Right ventricle myocardium superior (tissue), 1 donor: ENCODE measurements around the gene VAT1L. TPM values are rescaled to one million over a fixed set of nuclear protein-coding genes. Genes with fewer than 3 reads are reported as not detected.

Experiments used
- ATAC-seq: fragments of 200-7000 bp; cut with Tn5 transposase; one replicate; pipeline ENCODE4 v1.9.1; 2020; ENCODE audit warnings: mild to moderate bottlenecking; ENCODE audit not compliant: poor library complexity
- DNase-seq: peaks from one replicate; pipeline ENCODE4 v3.0.0-alpha.2; 2020
- intact Hi-C: fragments of 100-400 bp; cut with DNase I; formaldehyde crosslinking; loops from one replicate; pipeline ENCODE4 v1.11.2; 2022
- total RNA-seq: library from RNA; stranded (reverse); fragmentation: NEBNext Ultra II Directional; extraction: Animal tissue kit (Norgen Biotek cat#: 25700); gene quantifications from one replicate; pipeline ENCODE4 v1.2.1, GENCODE V29; 2021
- donor health status: DM: no; HTN: yes; CAD: no; lungs with severe emphysema.

VAT1L gene
- total RNA-seq, 1 donor from 2014 or later, result 13.7 TPM

GRCh38 chr16:77822661-77823060, 34.3 kb downstream of the VAT1L start:
- intact Hi-C loops, result no loop called here
- ATAC-seq, result no peak
- no peak for DNase-seq

GRCh38 chr16:77823067-77823466, 34.7 kb downstream of the VAT1L start:
- intact Hi-C loops, result no loop called here
- DNase-seq, result no peak
- ATAC-seq, result no peak

GRCh38 chr16:77825196-77825595, 36.8 kb downstream of the VAT1L start:
- no peak for ATAC-seq
- no peak for DNase-seq
- intact Hi-C loops, result no loop called here

GRCh38 chr16:77827032-77827431, 38.7 kb downstream of the VAT1L start:
- intact Hi-C loops, result no loop called here
- ATAC-seq (no peak), DNase-seq (no peak)

GRCh38 chr16:77833921-77834634, 45.7 kb downstream of the VAT1L start:
- ATAC-seq (no peak), DNase-seq (no peak)
- intact Hi-C loops, result no loop called here

- intact Hi-C loops, result no loop called here
- DNase-seq (no peak), ATAC-seq (no peak)
Observed at GRCh38 chr16:77834635-77835540, 46.5 kb downstream of the VAT1L start.

- ATAC-seq (no peak), DNase-seq (no peak)
- intact Hi-C loops, result no loop called here
Observed at GRCh38 chr16:77836801-77837200, 48.4 kb downstream of the VAT1L start.

- intact Hi-C loops, result no loop called here
- no peak for DNase-seq
Observed at GRCh38 chr16:77838597-77839255, 50.4 kb downstream of the VAT1L start.

GRCh38 chr16:77840093-77840492, 51.7 kb downstream of the VAT1L start:
- no peak for DNase-seq
- ATAC-seq, result no peak
- intact Hi-C loops, result no loop called here

More at GRCh38 chr16:77838597-77839255, 50.4 kb downstream of the VAT1L start:
- no peak for ATAC-seq

GRCh38 chr16:77840673-77841501, 52.5 kb downstream of the VAT1L start:
- DNase-seq, result no peak
- intact Hi-C loops, result no loop called here
- no peak for ATAC-seq

GRCh38 chr16:77841502-77841763, 53.1 kb downstream of the VAT1L start:
- DNase-seq, result no peak

GRCh38 chr16:77842468-77842867, 54.1 kb downstream of the VAT1L start:
- DNase-seq (no peak), ATAC-seq (peak; percentile 73)
- intact Hi-C loops, result no loop called here

More at GRCh38 chr16:77841502-77841763, 53.1 kb downstream of the VAT1L start:
- intact Hi-C loops, result no loop called here
- ATAC-seq, result no peak

- intact Hi-C loops, result no loop called here
- DNase-seq, result no peak
- no peak for ATAC-seq
Observed at GRCh38 chr16:77843405-77843804, 55.0 kb downstream of the VAT1L start.

- no peak for ATAC-seq
- intact Hi-C loops, result no loop called here
Observed at GRCh38 chr16:77844801-77845200, 56.4 kb downstream of the VAT1L start.

GRCh38 chr16:77849646-77850258, 61.4 kb downstream of the VAT1L start:
- ATAC-seq, result peak; percentile 80
- DNase-seq, result peak; percentile 48
- intact Hi-C loops, result no loop called here

More at GRCh38 chr16:77844801-77845200, 56.4 kb downstream of the VAT1L start:
- no peak for DNase-seq

- DNase-seq, result no peak
- intact Hi-C loops, result no loop called here
- no peak for ATAC-seq
Observed at GRCh38 chr16:77850636-77851333, 62.4 kb downstream of the VAT1L start.

GRCh38 chr16:77853161-77853560, 64.8 kb downstream of the VAT1L start:
- ATAC-seq (no peak), DNase-seq (no peak)
- intact Hi-C loops, result no loop called here
